GM19193 (cell line): ENCODE results near the gene ATF4.

Experiments
- POLR2A ChIP-seq: IDR thresholded peaks from 4 replicates; pipeline ENCODE4 v1.6.1; 2011; ENCODE audit not compliant: insufficient read depth, insufficient read length; ENCODE audit errors: extremely low read depth

Gene ATF4

GRCh38 chr22:39570665-39571064 is 50.3 kb downstream of the ATF4 start, which contains the start of gene CACNA1I:
Gene CACNA1I, plus strand, starts transcription at chr22:39570753. Its CDS starts 0 bp downstream, at chr22:39570753.
- TF ChIP-seq POLR2A = no peak

- TF ChIP-seq POLR2A = no peak
Measured at GRCh38 chr22:39571538-39571937, 51.2 kb downstream of the ATF4 start.
